H9 (cell line): ENCODE results near the gene LGALS9. TPM values are rescaled to one million over a fixed set of nuclear protein-coding genes. Genes with fewer than 3 reads are reported as not detected.

Experiments used
- DNase-seq: peaks from one replicate; pipeline ENCODE4 v3.0.0-alpha.2; 2017
- H2AFZ ChIP-seq: one replicate; pipeline ENCODE4 v1.6.1; 2013; ENCODE audit warnings: mild to moderate bottlenecking, low read length, control low read depth, moderate library complexity
- H2AK5ac ChIP-seq: 2 replicates; pipeline ENCODE4 v1.6.1; 2013; ENCODE audit warnings: low read length, control low read depth, mixed read lengths; ENCODE audit not compliant: insufficient read length
- H2BK120ac ChIP-seq: one replicate; pipeline ENCODE4 v1.6.1; 2013; ENCODE audit warnings: low read depth, mild to moderate bottlenecking, low read length, control low read depth, inconsistent platforms; ENCODE audit not compliant: poor library complexity, severe bottlenecking
- H2BK12ac ChIP-seq: 2 replicates; pipeline ENCODE4 v1.6.1; 2013; ENCODE audit warnings: low read length, control low read depth, mixed read lengths, low read depth; ENCODE audit not compliant: insufficient read length
- H2BK15ac ChIP-seq: 2 replicates; pipeline ENCODE4 v1.6.1; 2013; ENCODE audit warnings: low read depth, low read length, control low read depth
- H2BK20ac ChIP-seq: one replicate; pipeline ENCODE4 v1.6.1; 2013; ENCODE audit warnings: low read depth, mild to moderate bottlenecking, low read length, control low read depth, inconsistent platforms; ENCODE audit not compliant: poor library complexity, severe bottlenecking
- H2BK5ac ChIP-seq: 2 replicates; pipeline ENCODE4 v1.6.1; 2013; ENCODE audit warnings: low read length, control low read depth, mixed read lengths; ENCODE audit not compliant: insufficient read length
- H3K14ac ChIP-seq: 2 replicates; pipeline ENCODE4 v1.6.1; 2013; ENCODE audit warnings: low read length, control low read depth; ENCODE audit not compliant: insufficient read depth
- H3K18ac ChIP-seq: 2 replicates; pipeline ENCODE4 v1.6.1; 2013; ENCODE audit warnings: low read depth, mild to moderate bottlenecking, mixed read lengths, low read length, control low read depth; ENCODE audit not compliant: insufficient read length
- H3K23ac ChIP-seq: 2 replicates; pipeline ENCODE4 v1.6.1; 2013; ENCODE audit warnings: low read length, control low read depth, mixed read lengths, low read depth; ENCODE audit not compliant: insufficient read length
- H3K23me2 ChIP-seq: 2 replicates; pipeline ENCODE4 v1.6.1; 2013; ENCODE audit warnings: low read depth, mild to moderate bottlenecking, mixed read lengths, low read length, control low read depth; ENCODE audit not compliant: insufficient read length, poor library complexity, severe bottlenecking
- H3K27ac ChIP-seq: 2 replicates; pipeline ENCODE4 v1.5.1; 2013; ENCODE audit warnings: low read length, control low read depth, mixed read lengths, low read depth; ENCODE audit not compliant: insufficient read length
- H3K27me3 ChIP-seq: 2 replicates; pipeline ENCODE4 v1.6.1; 2013; ENCODE audit warnings: low read length, control low read depth, inconsistent platforms; ENCODE audit not compliant: insufficient read depth
- H3K4ac ChIP-seq: 2 replicates; pipeline ENCODE4 v1.6.1; 2013; ENCODE audit warnings: low read depth, mild to moderate bottlenecking, control low read depth, inconsistent platforms, low read length, moderate library complexity
- H3K4me1 ChIP-seq: 2 replicates; pipeline ENCODE4 v1.6.1; 2013; ENCODE audit warnings: low read length, control low read depth, inconsistent platforms; ENCODE audit not compliant: insufficient read depth
- H3K4me2 ChIP-seq: 2 replicates; pipeline ENCODE4 v1.6.1; 2013; ENCODE audit warnings: low read length, control low read depth, mixed read lengths; ENCODE audit not compliant: insufficient read length, insufficient read depth
- H3K56ac ChIP-seq: 2 replicates; pipeline ENCODE4 v1.6.1; 2013; ENCODE audit warnings: low read depth, mild to moderate bottlenecking, mixed read lengths, low read length, control low read depth; ENCODE audit not compliant: insufficient read length
- H3K79me1 ChIP-seq: 2 replicates; pipeline ENCODE4 v1.6.1; 2013; ENCODE audit warnings: low read depth, mild to moderate bottlenecking, moderate library complexity, low read length, control low read depth, inconsistent platforms; ENCODE audit not compliant: insufficient read depth, poor library complexity, severe bottlenecking
- H3K79me2 ChIP-seq: 2 replicates; pipeline ENCODE4 v1.6.1; 2013; ENCODE audit warnings: low read length, control low read depth, inconsistent platforms; ENCODE audit not compliant: insufficient read depth
- H3K9ac ChIP-seq: 2 replicates; pipeline ENCODE4 v1.6.1; 2013; ENCODE audit warnings: low read length, control low read depth, mixed read lengths; ENCODE audit not compliant: insufficient read length; ENCODE audit errors: extremely low read depth
- H3K9me3 ChIP-seq: one replicate; pipeline ENCODE4 v1.6.1; 2013; ENCODE audit warnings: low read depth, low read length, inconsistent platforms; ENCODE audit not compliant: control insufficient read depth
- H3T11ph ChIP-seq: one replicate; pipeline ENCODE4 v1.6.1; 2013; ENCODE audit warnings: mild to moderate bottlenecking, low read length, control low read depth, inconsistent platforms
- H4K20me1 ChIP-seq: one replicate; pipeline ENCODE4 v1.6.1; 2013; ENCODE audit not compliant: control insufficient read depth, insufficient read length, insufficient read depth
- H4K5ac ChIP-seq: 2 replicates; pipeline ENCODE4 v1.6.1; 2013; ENCODE audit warnings: low read depth, mild to moderate bottlenecking, mixed read lengths, low read length, control low read depth; ENCODE audit not compliant: insufficient read length
- H4K8ac ChIP-seq: replicated peaks from 2 replicates; pipeline ENCODE4 v1.6.1; 2013; ENCODE audit warnings: low read length, control low read depth, mixed read lengths, low read depth; ENCODE audit not compliant: insufficient read length
- H4K91ac ChIP-seq: 2 replicates; pipeline ENCODE4 v1.6.1; 2013; ENCODE audit warnings: low read depth, mild to moderate bottlenecking, moderate library complexity, mixed read lengths, low read length, control low read depth; ENCODE audit not compliant: insufficient read length
- H3K27ac Mint-ChIP-seq, 3 experiments: 2 replicates in 2 of 3; 3 replicates in 1 of 3; pipeline ENCODE4 v1.8.0; 2020 to 2021; ENCODE audit warnings: mixed read lengths in 3 of 3, mild to moderate bottlenecking in 1 of 3, moderate library complexity in 1 of 3
- H3K27me3 Mint-ChIP-seq: 2 replicates; pipeline ENCODE4 v1.8.0; 2021; ENCODE audit warnings: low read depth, mild to moderate bottlenecking, moderate library complexity, mixed read lengths
- H3K36me3 Mint-ChIP-seq, 3 experiments: 2 replicates in 2 of 3; 3 replicates in 1 of 3; pipeline ENCODE4 v1.8.0; 2020 to 2021; ENCODE audit warnings: low read depth in 3 of 3, mixed read lengths in 3 of 3; ENCODE audit not compliant: insufficient read depth in 1 of 3
- H3K4me1 Mint-ChIP-seq, 2 experiments: 2 replicates each; pipeline ENCODE4 v1.8.0; 2020; ENCODE audit warnings: mixed read lengths in 2 of 2
- H3K4me3 Mint-ChIP-seq, 2 experiments: 2 replicates in 1 of 2; 3 replicates in 1 of 2; pipeline ENCODE4 v1.8.0; 2020 to 2021; ENCODE audit warnings: mild to moderate bottlenecking in 2 of 2, mixed read lengths in 2 of 2, moderate library complexity in 1 of 2
- H3K9me3 Mint-ChIP-seq, 2 experiments: 2 replicates in 1 of 2; 3 replicates in 1 of 2; pipeline ENCODE4 v1.8.0; 2020; ENCODE audit warnings: mild to moderate bottlenecking in 2 of 2, mixed read lengths in 2 of 2, moderate library complexity in 1 of 2
- CTCF ChIP-seq: fragments of 200-600 bp; sonication (generic); conservative IDR thresholded peaks from 3 replicates; pipeline ENCODE4 v1.8.0; 2021; ENCODE audit warnings: antibody characterized with exemption, mild to moderate bottlenecking
- WGBS: extraction: QIAGEN DNeasy Blood & Tissue Kit; methylation state at CpG from one replicate; pipeline ENCODE4 v1.1.7; 2013; ENCODE audit warnings: missing lambda C conversion rate, low lambda C conversion rate, mixed read lengths; ENCODE audit not compliant: insufficient read length; ENCODE audit errors: extremely low coverage; 5-methylcytosine and 5-hydroxymethylcytosine counted together
- total RNA-seq: library from RNA; stranded (reverse); gene quantifications from 2 replicates; pipeline ENCODE4 v1.2.1, GENCODE V29; 2021

Gene LGALS9
- total RNA-seq, 1 experiment from 2014 or later: 2.5 TPM

- Histone ChIP-seq H3K27me3 (no peaks in the 10 kb centered on the region), H3K56ac (no peak overlapping the region), H3K23ac (no peak overlapping the region), H3K4ac (no peak overlapping the region), H4K8ac (no peak overlapping the region), H3K9me3 (no peaks in the 10 kb centered on the region), H3K18ac (no peak overlapping the region), H3K23me2 (no peaks in the 10 kb centered on the region), H3K79me1 (no peaks in the 10 kb centered on the region), H3K14ac (no peak overlapping the region), H4K91ac (no peak overlapping the region), H3K9ac (no peak overlapping the region), H3K79me2 (no peaks in the 10 kb centered on the region), H2BK12ac (no peak overlapping the region), H2BK120ac (no peak overlapping the region), H3T11ph (no peak overlapping the region), H4K20me1 (no peaks in the 10 kb centered on the region), H2AK5ac (no peak overlapping the region), H2BK5ac (no peak overlapping the region), H2AFZ (no peak overlapping the region), H2BK15ac (no peak overlapping the region), H3K27ac (no peak overlapping the region), H2BK20ac (no peak overlapping the region), H4K5ac (no peak overlapping the region), H3K4me1 (no peaks in the 10 kb centered on the region), H3K4me2 (no peak overlapping the region)
- TF ChIP-seq CTCF: no peak
- no CpG with 5 or more reads among the region's 1 CpG for WGBS
- DNase-seq: no peak
- peaks cover 2 to 58% (median 41%) of the 10 kb centered on the region in 3 experiments; a peak in 5 of 7 replicates for H3K36me3 Mint-ChIP-seq
- H3K27me3 Mint-ChIP-seq: no peaks in the 10 kb centered on the region
- H3K4me3 Mint-ChIP-seq: no peak overlapping the region
- H3K27ac Mint-ChIP-seq: no peak overlapping the region
- H3K9me3 Mint-ChIP-seq: no peaks in the 10 kb centered on the region
- no peaks in the 10 kb centered on the region for H3K4me1 Mint-ChIP-seq
Measured at GRCh38 chr17:27615121-27615520, 15.9 kb upstream of the LGALS9 start.
